ENCODE measurements around the gene RGS9. TPM values are rescaled to one million over a fixed set of nuclear protein-coding genes. Genes with fewer than 3 reads are reported as not detected.
"Not testable (repeated sequence)": the region's sequence is repeated elsewhere in the genome, so short reads cannot be mapped to it uniquely, and the experiment has no call there.

Gene RGS9
- polyA plus RNA-seq, 3 donors: 0.86 to 4.5 (median 0.92) TPM

- 89 to 91% (median 91%) methylated on average over 9 of the region's 9 CpGs for WGBS, 3 donors
- H3K27ac ChIP-seq (ENCODE audit: low read depth, low read length): no peak overlapping the region
Observed at GRCh38 chr17:65173976-65174683, 37.0 kb downstream of the RGS9 start.

- WGBS, 3 donors: 71 to 83% (median 81%) methylated on average over 2 of the region's 2 CpGs
- no peak overlapping the region for H3K27ac ChIP-seq (ENCODE audit: low read depth, low read length)
Observed at GRCh38 chr17:65174974-65175373, 37.8 kb downstream of the RGS9 start.

GRCh38 chr17:65175952-65176351, 38.8 kb downstream of the RGS9 start:
- H3K27ac ChIP-seq (ENCODE audit: low read depth, low read length): no peak overlapping the region

GRCh38 chr17:65176646-65177409, 39.7 kb downstream of the RGS9 start:
- 88 to 95% (median 94%) methylated on average over 5 of the region's 5 CpGs for WGBS, 3 donors
- H3K27ac ChIP-seq (ENCODE audit: low read depth, low read length): no peak overlapping the region

GRCh38 chr17:65177901-65178300, 40.7 kb downstream of the RGS9 start:
- H3K27ac ChIP-seq (ENCODE audit: low read depth, low read length): no peak overlapping the region
- WGBS, 3 donors: 57 to 75% (median 70%) methylated on average over 4 of the region's 4 CpGs

- H3K27ac ChIP-seq (ENCODE audit: low read depth, low read length): not testable (repeated sequence)
- WGBS, 3 donors: 87 to 92% (median 87%) methylated on average over 12 of the region's 12 CpGs
Observed at GRCh38 chr17:65180276-65180675, 43.1 kb downstream of the RGS9 start.

- not testable (repeated sequence) for H3K27ac ChIP-seq (ENCODE audit: low read depth, low read length)
- 88 to 94% (median 91%) methylated on average over 4 of the region's 4 CpGs for WGBS, 3 donors
Observed at GRCh38 chr17:65180752-65181236, 43.6 kb downstream of the RGS9 start.

- H3K27ac ChIP-seq (ENCODE audit: low read depth, low read length): no peak overlapping the region
- 65 to 89% (median 72%) methylated on average over 9 of the region's 9 CpGs for WGBS, 3 donors
Observed at GRCh38 chr17:65181237-65182061, 44.3 kb downstream of the RGS9 start.

- 67 to 81% (median 71%) methylated on average over 9 of the region's 9 CpGs for WGBS, 3 donors
- no peak overlapping the region for H3K27ac ChIP-seq (ENCODE audit: low read depth, low read length)
Observed at GRCh38 chr17:65182233-65182632, 45.1 kb downstream of the RGS9 start.

- WGBS, 3 donors: 39 to 47% (median 44%) methylated on average over 6 of the region's 6 CpGs
- no peak overlapping the region for H3K27ac ChIP-seq (ENCODE audit: low read depth, low read length)
Observed at GRCh38 chr17:65183736-65184135, 46.6 kb downstream of the RGS9 start.

- H3K27ac ChIP-seq (ENCODE audit: low read depth, low read length): no peak overlapping the region
- 59 to 69% (median 67%) methylated on average over 5 of the region's 5 CpGs for WGBS, 3 donors
Observed at GRCh38 chr17:65184235-65184959, 47.2 kb downstream of the RGS9 start.

- H3K27ac ChIP-seq (ENCODE audit: low read depth, low read length): no peak overlapping the region
- 66 to 71% (median 66%) methylated on average over 4 of the region's 4 CpGs for WGBS, 3 donors
Observed at GRCh38 chr17:65185062-65185461, 47.9 kb downstream of the RGS9 start.

- H3K27ac ChIP-seq (ENCODE audit: low read depth, low read length): no peak overlapping the region
- 80 to 88% (median 84%) methylated on average over 13 of the region's 13 CpGs for WGBS, 3 donors
Observed at GRCh38 chr17:65185668-65186382, 48.7 kb downstream of the RGS9 start.

GRCh38 chr17:65190467-65191097, 53.4 kb downstream of the RGS9 start:
- H3K27ac ChIP-seq (ENCODE audit: low read depth, low read length): no peak overlapping the region
- WGBS, 3 donors: 80 to 82% (median 81%) methylated on average over 6 of the region's 6 CpGs

GRCh38 chr17:65191811-65192740, 54.9 kb downstream of the RGS9 start:
- 68 to 82% (median 75%) methylated on average over 8 of the region's 8 CpGs for WGBS, 3 donors
- no peak overlapping the region for H3K27ac ChIP-seq (ENCODE audit: low read depth, low read length)

GRCh38 chr17:65193305-65193704, 56.1 kb downstream of the RGS9 start:
- WGBS, 3 donors: 56 to 76% (median 57%) methylated on average over 5 of the region's 5 CpGs

More at GRCh38 chr17:65193305-65193704, 56.1 kb downstream of the RGS9 start:
- no peak overlapping the region for H3K27ac ChIP-seq (ENCODE audit: low read depth, low read length)

Measured in adipose tissue (tissue), 3 donors.